Glutamatergic neuron (in vitro differentiated cells): ENCODE measurements around the gene KIAA0825. TPM values are rescaled to one million over a fixed set of nuclear protein-coding genes. Genes with fewer than 3 reads are reported as not detected.

ENCODE experiments used
- DNase-seq: peaks from one replicate; pipeline ENCODE4 v3.0.0; 2022
- H3K27ac Mint-ChIP-seq: one replicate; pipeline ENCODE4 v1.8.0; 2020; ENCODE audit warnings: mild to moderate bottlenecking, mixed read lengths, inconsistent platforms; ENCODE audit not compliant: unreplicated experiment
- H3K27me3 Mint-ChIP-seq: one replicate; pipeline ENCODE4 v1.8.0; 2020; ENCODE audit warnings: mild to moderate bottlenecking, moderate library complexity, mixed read lengths, inconsistent platforms; ENCODE audit not compliant: unreplicated experiment
- H3K36me3 Mint-ChIP-seq: one replicate; pipeline ENCODE4 v1.8.0; 2020; ENCODE audit warnings: mild to moderate bottlenecking, mixed read lengths, inconsistent platforms; ENCODE audit not compliant: unreplicated experiment
- H3K4me1 Mint-ChIP-seq: one replicate; pipeline ENCODE4 v1.8.0; 2020; ENCODE audit warnings: mild to moderate bottlenecking, low read depth, mixed read lengths, inconsistent platforms; ENCODE audit not compliant: unreplicated experiment
- H3K4me3 Mint-ChIP-seq: one replicate; pipeline ENCODE4 v1.8.0; 2020; ENCODE audit warnings: mild to moderate bottlenecking, mixed read lengths, inconsistent platforms; ENCODE audit not compliant: unreplicated experiment
- H3K9me3 Mint-ChIP-seq: one replicate; pipeline ENCODE4 v1.8.0; 2020; ENCODE audit warnings: mild to moderate bottlenecking, moderate library complexity, mixed read lengths, inconsistent platforms; ENCODE audit not compliant: unreplicated experiment
- total RNA-seq: library from RNA; stranded (reverse); fragmentation: NEBNext Ultra II Directional; extraction: Animal tissue kit (Norgen Biotek cat#: 25700); gene quantifications from one replicate; pipeline ENCODE4 v1.2.1, GENCODE V29; 2021; ENCODE audit not compliant: unreplicated experiment
- TF ChIP-seq, protein P1 (sequence below): fragments of 200-600 bp; sonication (generic); IDR thresholded peaks from one replicate; pipeline ENCODE4 v1.5.0; 2021; ENCODE audit not compliant: partially characterized antibody, unreplicated experiment

The KIAA0825 gene
- total RNA-seq, 1 donor from 2014 or later = 1.2 TPM

DNA sequence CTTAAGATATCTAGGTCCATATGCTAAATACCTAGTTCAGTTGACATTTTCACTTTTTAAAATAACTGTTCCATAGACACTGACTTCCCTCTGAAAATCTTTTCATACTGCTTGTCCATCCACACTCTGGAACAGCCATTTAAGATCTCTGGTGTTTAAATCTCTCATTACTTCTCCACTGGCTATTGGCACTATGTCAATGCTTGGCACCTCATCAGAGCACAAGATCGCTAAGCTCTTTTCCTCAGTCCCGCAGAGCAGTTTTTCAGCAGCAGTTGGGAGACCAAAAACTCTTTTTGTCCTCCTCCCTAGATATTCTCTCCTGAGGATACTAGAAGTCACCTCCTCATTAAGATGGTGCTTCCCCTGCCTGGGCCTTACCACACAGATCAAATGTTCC, 172.7 kb downstream of the KIAA0825 start:
- H3K36me3 Mint-ChIP-seq = no peaks in the 10 kb centered on the region
- no peaks in the 10 kb centered on the region for H3K9me3 Mint-ChIP-seq
- no peak overlapping the region for H3K4me3 Mint-ChIP-seq
- no peaks in the 10 kb centered on the region for H3K4me1 Mint-ChIP-seq
- DNase-seq = no peak
- no peak overlapping the region for H3K27ac Mint-ChIP-seq
- H3K27me3 Mint-ChIP-seq = no peaks in the 10 kb centered on the region
- TF ChIP-seq, protein P1, sequence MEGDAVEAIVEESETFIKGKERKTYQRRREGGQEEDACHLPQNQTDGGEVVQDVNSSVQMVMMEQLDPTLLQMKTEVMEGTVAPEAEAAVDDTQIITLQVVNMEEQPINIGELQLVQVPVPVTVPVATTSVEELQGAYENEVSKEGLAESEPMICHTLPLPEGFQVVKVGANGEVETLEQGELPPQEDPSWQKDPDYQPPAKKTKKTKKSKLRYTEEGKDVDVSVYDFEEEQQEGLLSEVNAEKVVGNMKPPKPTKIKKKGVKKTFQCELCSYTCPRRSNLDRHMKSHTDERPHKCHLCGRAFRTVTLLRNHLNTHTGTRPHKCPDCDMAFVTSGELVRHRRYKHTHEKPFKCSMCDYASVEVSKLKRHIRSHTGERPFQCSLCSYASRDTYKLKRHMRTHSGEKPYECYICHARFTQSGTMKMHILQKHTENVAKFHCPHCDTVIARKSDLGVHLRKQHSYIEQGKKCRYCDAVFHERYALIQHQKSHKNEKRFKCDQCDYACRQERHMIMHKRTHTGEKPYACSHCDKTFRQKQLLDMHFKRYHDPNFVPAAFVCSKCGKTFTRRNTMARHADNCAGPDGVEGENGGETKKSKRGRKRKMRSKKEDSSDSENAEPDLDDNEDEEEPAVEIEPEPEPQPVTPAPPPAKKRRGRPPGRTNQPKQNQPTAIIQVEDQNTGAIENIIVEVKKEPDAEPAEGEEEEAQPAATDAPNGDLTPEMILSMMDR = no peak

DNA sequence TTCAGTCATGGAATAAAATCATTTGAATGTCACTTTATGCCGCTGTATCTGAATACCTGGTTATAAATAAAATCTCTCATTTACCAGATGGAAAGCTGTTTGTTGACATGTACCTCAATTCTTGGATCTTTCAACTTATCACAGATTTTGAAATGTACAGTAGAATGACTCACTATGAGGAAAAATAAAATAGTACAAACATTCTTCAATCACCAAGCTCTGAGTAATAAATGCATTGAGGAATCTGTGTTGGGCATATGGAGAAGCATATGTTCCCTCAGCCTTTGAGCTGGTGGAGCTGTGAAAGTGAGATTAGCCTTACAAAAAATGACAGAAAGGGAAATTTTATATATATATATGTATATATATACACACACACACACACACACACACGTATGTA, 175.4 kb downstream of the KIAA0825 start:
- TF ChIP-seq, protein P1 = no peak
- DNase-seq = no peak
- Mint-ChIP-seq H3K9me3 (no peaks in the 10 kb centered on the region), H3K4me3 (no peak overlapping the region), H3K4me1 (no peaks in the 10 kb centered on the region), H3K27ac (no peak overlapping the region), H3K27me3 (no peaks in the 10 kb centered on the region), H3K36me3 (no peaks in the 10 kb centered on the region)

DNA sequence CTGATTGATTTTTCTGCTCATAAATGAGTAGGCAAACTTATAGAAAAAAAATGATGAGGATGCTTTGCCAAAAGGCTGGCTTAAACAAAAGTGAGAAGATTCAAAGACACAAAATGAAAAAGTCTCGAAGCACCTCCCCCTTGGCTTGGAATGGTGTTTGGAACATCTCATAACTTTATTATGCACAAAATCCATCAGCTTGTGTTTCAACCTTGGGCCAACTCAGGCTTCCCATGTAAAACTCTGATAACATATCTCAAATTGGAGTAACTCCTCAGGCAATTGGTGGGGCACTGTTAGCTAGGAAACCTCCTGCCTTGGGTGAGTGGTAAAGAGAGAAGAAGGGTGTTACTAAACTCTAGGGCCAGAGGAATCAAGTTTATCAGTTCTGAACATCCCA, 176.3 kb downstream of the KIAA0825 start:
- DNase-seq = no peak
- Mint-ChIP-seq H3K4me3 (no peak overlapping the region), H3K36me3 (no peaks in the 10 kb centered on the region), H3K27ac (no peak overlapping the region), H3K27me3 (no peaks in the 10 kb centered on the region), H3K9me3 (no peaks in the 10 kb centered on the region), H3K4me1 (no peaks in the 10 kb centered on the region)
- TF ChIP-seq, protein P1 = no peak

- no peak overlapping the region for H3K27ac Mint-ChIP-seq
- TF ChIP-seq, protein P1 = no peak
- H3K27me3 Mint-ChIP-seq = no peaks in the 10 kb centered on the region
- no peaks in the 10 kb centered on the region for H3K9me3 Mint-ChIP-seq
- no peaks in the 10 kb centered on the region for H3K36me3 Mint-ChIP-seq
- no peak overlapping the region for H3K4me3 Mint-ChIP-seq
- H3K4me1 Mint-ChIP-seq = no peaks in the 10 kb centered on the region
- DNase-seq = no peak
Measured at GRCh38 chr5:94440015-94440414, 178.4 kb downstream of the KIAA0825 start.

DNA sequence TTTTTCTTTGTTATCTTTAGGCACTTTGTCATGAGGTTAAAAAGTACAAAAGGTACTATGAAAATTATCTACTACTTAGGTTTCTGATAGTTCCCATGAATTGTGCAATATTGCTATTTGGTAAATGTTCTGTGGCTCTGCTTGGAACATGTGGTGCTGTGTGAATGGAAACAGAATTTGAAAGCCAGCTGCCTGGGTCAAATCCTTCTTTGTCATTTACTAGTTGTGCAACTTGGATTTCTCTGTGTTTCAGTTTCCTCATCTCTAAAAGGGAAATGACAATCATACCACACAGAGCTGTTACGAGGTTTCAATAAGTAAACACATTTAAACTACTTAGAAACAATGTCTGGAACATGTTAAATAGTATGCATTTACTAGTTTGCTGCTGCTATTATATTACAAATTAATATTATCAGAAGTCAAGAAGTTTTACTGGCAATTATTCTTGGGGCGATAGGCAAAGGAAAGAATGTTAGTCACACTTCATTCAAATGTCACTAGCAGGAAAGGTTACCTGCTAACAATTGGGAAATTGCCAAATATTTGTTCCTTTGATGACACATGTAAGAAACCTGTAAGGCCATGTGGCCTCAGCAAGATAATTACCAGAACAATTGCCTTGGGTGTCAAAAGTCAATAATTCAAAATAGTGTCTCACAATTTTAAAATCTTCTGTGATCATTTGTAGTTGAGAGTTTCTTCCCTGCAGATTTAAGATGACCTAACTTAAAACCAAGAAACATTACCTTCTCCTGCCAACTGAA, 184.8 kb downstream of the KIAA0825 start:
- no peaks in the 10 kb centered on the region for H3K36me3 Mint-ChIP-seq
- TF ChIP-seq, protein P1 = no peak
- H3K27me3 Mint-ChIP-seq = no peaks in the 10 kb centered on the region
- H3K9me3 Mint-ChIP-seq = no peaks in the 10 kb centered on the region
- H3K27ac Mint-ChIP-seq = no peak overlapping the region
- DNase-seq = no peak
- H3K4me3 Mint-ChIP-seq = no peak overlapping the region
- no peaks in the 10 kb centered on the region for H3K4me1 Mint-ChIP-seq
